Activated naive CD8-positive, alpha-beta T cell (primary cell): ENCODE measurements around the gene KATNAL2.

Source experiments
- H3K27ac Mint-ChIP-seq: one replicate; pipeline ENCODE4 v1.8.0; 2021; ENCODE audit warnings: mixed read lengths
- H3K27me3 Mint-ChIP-seq: one replicate; pipeline ENCODE4 v1.8.0; 2021; ENCODE audit warnings: mixed read lengths
- H3K36me3 Mint-ChIP-seq: one replicate; pipeline ENCODE4 v1.8.0; 2021; ENCODE audit warnings: mixed read lengths
- H3K4me1 Mint-ChIP-seq: one replicate; pipeline ENCODE4 v1.8.0; 2021; ENCODE audit warnings: low read depth, mixed read lengths
- H3K4me3 Mint-ChIP-seq: one replicate; pipeline ENCODE4 v1.8.0; 2021; ENCODE audit warnings: mild to moderate bottlenecking, mixed read lengths
- H3K9me3 Mint-ChIP-seq: one replicate; pipeline ENCODE4 v1.8.0; 2021; ENCODE audit warnings: low read depth, mixed read lengths

The KATNAL2 gene

GRCh38 chr18:47150824-47151366, 233.5 kb downstream of the KATNAL2 start:
- peaks cover 44% of the 10 kb centered on the region for H3K4me1 Mint-ChIP-seq

GRCh38 chr18:47151439-47151838, 234.0 kb downstream of the KATNAL2 start:
- H3K4me3 Mint-ChIP-seq = peak overlapping the region; percentile 98
- peaks cover 42% of the 10 kb centered on the region for H3K4me1 Mint-ChIP-seq
- peaks cover 11% of the 10 kb centered on the region for H3K36me3 Mint-ChIP-seq
- peak overlapping the region; percentile 97 for H3K27ac Mint-ChIP-seq
- H3K9me3 Mint-ChIP-seq = no peaks in the 10 kb centered on the region
- no peaks in the 10 kb centered on the region for H3K27me3 Mint-ChIP-seq

More at GRCh38 chr18:47150824-47151366, 233.5 kb downstream of the KATNAL2 start:
- peak overlapping the region; percentile 98 for H3K4me3 Mint-ChIP-seq
- H3K27me3 Mint-ChIP-seq = no peaks in the 10 kb centered on the region
- no peaks in the 10 kb centered on the region for H3K9me3 Mint-ChIP-seq
- H3K36me3 Mint-ChIP-seq = peaks cover 10% of the 10 kb centered on the region
- peak overlapping the region; percentile 97 for H3K27ac Mint-ChIP-seq
